Measurements from ENCODE around the gene COG5.

- TF ChIP-seq CTCF (IDR thresholded peaks at IDR 0.05; ENCODE audit: low read length), result no peak
- no peak for TF ChIP-seq EZH2 (IDR thresholded peaks at IDR 0.05; ENCODE audit: borderline replicate concordance, low read length)
Measured at GRCh38 chr7:107233981-107234380, 329.7 kb downstream of the COG5 start.
